HG03439 (cell line): Measurements from ENCODE around the gene KIF13A.
"Not testable (repeated sequence)": the region's sequence is repeated elsewhere in the genome, so short reads cannot be mapped to it uniquely, and the experiment has no call there.

Experiments used
- ATAC-seq: cut with Tn5 transposase; IDR thresholded peaks from one replicate; pipeline ENCODE4 v1.9.1; 2021; ENCODE audit warnings: mild to moderate bottlenecking, moderate library complexity; ENCODE audit not compliant: unreplicated experiment

Gene KIF13A

GRCh38 chr6:17904491-17905120, 82.8 kb downstream of the KIF13A start:
- no peak for ATAC-seq

GRCh38 chr6:17902974-17903373, 84.5 kb downstream of the KIF13A start:
- ATAC-seq, result no peak

DNA sequence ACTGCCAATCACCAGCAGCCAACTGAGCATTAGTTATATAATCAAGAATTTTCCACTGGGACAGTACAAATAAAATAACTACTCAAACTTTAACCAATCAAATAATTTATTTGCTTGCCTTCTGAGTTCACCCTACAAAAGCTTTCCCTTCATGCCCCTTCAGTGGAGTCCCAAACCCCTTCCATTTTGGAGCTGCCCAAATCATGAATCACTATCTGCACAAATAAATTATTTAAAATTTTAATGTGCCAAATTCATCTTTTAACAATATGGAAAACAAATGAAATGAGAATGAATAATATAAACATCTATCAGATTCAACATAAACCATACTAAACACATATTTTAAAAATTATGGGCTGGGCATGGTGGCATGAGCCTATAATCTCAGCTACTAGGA, 85.9 kb downstream of the KIF13A start:
- no peak for ATAC-seq

GRCh38 chr6:17900011-17900410, 87.4 kb downstream of the KIF13A start:
- ATAC-seq, result no peak

DNA sequence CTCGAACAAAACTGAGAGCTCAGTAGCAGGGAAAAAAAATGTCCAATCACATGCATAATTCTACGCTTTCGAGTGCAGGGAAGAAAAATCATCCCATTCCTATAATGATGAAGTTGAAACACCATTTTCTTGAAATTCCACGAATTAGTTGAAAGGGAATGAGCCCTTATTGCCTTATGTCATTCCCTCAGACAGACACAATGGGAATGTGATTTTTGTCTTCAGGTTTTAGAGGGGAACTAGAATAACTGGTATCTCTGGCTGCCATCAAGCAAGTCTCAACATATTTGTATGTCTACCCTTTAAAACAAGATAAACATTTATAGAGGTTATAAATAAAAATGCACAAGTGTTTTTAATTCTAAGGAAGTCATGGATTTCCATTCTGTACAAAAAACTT, 87.9 kb downstream of the KIF13A start:
- ATAC-seq, result no peak

DNA sequence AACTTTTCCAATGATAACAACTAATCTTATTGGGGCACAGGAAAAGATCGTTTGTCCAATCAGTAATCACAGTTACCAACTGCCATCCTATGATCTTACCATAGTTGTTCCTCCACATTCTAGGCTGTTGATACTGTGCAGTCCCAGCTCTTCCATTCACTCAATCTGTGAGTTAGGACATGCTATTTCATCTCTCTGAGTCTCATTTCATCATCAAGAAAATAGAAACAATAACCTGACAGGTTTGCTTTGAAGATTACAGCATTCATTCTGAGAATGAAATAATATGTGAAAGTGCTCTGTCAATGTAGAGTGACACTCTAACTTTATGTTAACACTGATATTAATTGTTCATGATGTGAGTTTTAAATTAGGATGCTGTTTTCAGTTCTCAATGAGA, 89.8 kb downstream of the KIF13A start:
- ATAC-seq, result no peak

DNA sequence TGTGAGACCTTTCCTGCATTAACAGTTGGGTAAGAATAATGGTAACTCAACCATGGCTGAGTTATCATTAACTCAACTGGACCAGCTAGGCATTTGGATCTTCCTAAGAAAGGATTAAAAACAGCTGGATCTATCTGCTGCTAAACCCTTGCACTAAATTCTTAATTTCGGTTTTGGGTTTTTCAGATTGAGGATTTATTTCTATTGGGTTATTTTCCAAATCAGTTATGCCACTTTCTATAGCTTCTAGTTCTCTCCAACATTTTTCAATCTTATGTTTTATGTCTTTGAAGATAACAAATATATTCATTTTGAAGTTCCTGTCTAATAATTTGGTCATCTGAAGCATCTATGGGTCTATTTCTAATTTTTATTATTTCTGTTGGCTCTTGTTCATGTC, 92.5 kb downstream of the KIF13A start:
- ATAC-seq, result no peak

DNA sequence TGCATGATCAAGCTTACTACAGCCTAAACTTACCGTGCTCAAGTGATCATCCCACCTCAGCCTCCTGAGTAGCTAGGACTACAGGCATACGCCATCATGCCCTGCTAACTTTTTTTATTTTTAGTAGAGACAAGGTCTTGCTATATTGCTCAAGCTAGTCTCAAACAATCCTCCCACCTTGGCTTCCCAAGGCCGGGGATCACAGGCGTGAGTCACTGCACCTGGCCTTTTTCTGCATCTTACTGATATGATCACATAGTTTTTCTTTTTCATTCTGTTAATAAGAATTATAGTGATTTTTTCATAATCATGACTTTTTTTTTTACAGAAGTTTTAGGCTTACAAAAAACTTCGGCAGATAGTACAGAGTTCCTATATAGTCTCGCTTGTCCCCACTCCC, 93.2 kb downstream of the KIF13A start:
- ATAC-seq, result no peak

DNA sequence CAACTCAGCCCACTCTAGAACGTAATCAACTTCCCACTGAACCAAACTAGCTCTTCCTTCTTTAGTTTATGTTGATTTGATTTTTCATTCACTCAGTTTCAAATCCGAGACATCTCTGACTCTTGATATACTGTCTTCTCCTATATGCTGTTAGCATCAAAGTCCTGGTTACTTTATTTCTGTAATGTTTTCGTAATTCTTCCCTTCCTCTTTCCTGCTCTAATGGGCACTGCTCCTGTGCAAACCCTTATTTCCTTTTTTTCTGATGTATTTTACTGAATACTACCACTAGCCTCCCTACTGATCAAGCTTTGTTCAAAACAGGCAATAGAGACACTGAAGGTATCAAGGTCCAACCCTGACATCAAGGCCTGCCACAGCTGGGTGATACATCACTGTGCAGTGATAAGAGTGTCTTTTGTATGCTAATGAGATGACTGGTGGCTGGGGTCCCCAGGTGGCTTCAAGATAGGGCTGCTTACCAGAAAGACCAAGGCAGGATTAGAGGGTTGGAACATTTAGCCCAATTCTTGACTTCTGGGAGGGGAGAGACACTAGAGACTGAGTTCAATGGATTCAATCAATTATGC, 95.2 kb downstream of the KIF13A start:
- no peak for ATAC-seq

GRCh38 chr6:17890309-17890708, 97.1 kb downstream of the KIF13A start:
- ATAC-seq, result no peak

DNA sequence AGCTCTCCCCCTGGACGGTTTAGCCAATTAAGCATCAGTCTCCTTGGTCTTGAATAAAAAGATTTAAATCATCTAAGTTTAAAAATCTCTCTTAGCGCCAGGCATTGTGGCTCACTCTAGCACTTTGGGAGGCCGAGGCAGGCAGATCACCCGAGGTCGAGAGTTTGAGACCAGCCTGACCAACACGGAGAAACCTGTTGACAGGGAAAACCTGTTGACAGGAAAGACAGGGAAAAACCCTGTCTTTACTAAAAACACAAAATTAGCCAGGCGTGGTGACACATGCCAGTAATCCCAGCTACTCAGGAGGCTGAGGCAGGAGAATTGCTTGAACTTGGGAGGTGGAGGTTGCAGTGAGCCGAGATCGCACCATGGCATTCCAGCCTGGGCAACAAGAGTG, 97.7 kb downstream of the KIF13A start:
- ATAC-seq, result not testable (repeated sequence)

DNA sequence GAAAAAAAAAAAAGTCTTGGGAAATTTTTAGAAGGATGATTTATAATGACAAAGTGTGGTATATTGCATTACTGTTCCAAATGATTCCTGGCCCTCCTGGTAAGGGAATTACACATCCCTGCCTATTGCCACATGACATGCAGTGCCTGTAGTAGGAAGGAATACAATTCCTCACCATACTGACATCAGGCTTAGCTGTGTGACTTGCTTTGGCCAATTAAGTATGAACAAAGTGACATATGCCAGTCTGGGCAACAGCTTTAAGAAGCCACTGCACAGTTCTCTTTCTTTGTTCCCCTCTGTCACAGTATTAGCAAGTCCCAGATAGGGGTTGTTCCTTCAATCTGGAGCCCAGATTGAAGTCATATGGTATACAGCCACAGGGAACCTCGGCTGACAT, 100.5 kb downstream of the KIF13A start:
- no peak for ATAC-seq

DNA sequence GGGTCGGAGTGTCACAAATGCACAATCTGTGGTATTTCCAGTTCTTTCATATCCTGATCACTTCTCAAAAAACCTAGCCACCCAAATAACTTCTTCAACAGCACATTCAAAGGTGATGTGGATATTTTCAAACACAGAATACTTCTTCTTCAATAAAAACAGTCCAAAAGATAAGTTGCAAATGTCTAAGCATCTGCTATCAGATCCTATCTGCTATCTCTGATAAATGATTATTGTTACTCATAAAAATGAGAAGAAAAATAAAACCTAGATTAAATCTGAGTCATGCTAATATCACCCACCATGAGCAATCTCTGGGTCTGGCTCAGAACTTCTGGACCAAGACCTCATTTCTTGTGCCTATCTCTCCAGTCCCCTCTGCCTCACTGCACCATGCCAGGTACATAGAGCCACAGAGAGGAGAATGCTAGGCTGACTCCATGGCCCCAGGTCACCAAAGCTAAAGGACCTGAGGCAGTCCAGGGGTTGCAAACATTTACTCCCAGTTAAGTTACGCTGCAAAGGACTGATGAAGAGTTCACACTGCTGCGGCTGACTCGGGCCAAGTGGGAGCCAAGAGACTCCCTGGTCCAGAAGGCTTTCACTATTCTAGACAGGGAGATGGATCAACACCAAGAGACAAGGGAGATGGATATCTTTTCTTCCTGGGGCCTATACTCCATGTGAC, 101.4 kb downstream of the KIF13A start:
- no peak for ATAC-seq

DNA sequence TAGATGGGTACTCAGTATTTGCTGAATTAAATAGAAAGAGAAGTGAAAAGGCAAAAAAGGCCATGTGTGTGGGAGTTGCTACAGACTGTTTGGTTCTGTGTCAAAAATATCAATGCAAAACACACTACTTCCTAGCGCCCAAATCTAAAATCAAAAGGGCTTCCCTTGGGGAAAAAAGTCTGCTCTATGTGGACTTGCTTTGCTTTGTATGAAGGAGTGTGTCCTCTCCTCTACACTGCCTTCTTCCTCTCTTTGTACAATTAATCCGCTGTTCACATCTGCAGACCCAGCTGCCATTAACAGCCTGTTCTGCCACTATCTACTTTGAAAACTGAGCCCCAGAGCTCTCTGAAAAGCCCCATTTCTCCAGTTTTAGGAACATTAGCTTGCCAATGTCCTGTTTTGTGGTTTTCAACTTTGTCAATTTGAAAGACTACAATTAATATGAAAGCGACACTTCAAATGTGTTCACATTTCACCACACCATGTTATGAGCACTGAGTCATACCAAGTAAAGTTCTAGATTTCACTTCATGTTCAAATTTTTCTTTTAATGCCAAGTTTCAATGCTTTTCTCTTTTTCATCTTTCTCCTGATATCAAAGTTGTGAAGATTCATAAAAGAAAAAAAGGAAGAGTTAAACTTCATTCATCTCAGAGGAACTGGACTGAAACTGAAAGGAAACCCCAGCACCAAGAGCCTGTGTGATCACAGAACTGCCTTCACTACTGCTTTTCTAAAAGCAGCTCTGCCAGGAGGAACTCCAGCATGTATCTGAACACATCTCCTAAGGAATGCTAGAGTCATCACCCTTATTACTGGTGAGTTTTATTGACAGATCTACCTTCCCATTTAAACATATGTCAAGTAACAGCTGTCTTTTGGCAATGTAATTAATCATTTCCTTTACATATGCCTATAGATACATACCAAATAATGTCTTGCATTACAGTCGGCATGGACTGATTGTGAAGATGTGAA, 102.6 kb downstream of the KIF13A start:
- ATAC-seq, result peak; percentile 92

DNA sequence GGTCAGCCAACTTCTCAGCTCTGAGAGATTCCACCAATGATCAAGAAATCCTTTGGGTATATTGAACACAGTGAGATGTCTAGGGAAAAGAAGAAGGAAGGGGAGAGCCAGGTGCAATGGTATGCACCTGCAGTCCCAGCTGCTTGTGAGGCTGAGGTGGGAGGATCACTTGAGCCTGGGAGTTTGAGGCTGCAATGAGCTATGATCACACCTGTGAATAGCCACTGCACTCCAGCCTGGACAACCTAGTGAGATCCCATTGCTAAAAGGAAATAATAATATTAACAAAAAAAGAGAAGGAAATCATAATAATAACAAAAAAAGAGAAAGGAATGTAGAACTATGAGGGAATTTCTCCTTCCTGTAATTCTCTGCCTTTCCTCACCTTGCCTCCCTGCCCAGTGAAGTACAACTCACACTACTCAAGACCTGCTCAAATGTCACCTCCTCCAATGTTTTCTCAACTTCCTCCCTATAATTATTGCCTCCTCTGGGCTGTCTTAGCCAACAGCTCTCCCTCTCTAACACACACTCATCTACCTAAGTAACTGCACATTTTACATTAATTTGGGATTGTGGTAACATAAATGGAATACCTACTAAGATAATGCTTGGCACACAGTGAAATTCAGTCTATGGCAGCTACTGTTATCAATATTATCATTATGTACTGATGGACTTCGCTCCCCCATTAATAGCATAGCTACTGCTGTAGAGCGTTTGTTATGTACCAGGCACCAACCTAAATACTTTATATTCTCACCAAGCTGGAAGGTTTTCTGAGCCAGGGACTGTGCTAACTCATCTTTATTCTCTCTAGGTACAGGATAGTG, 103.6 kb downstream of the KIF13A start:
- no peak for ATAC-seq

DNA sequence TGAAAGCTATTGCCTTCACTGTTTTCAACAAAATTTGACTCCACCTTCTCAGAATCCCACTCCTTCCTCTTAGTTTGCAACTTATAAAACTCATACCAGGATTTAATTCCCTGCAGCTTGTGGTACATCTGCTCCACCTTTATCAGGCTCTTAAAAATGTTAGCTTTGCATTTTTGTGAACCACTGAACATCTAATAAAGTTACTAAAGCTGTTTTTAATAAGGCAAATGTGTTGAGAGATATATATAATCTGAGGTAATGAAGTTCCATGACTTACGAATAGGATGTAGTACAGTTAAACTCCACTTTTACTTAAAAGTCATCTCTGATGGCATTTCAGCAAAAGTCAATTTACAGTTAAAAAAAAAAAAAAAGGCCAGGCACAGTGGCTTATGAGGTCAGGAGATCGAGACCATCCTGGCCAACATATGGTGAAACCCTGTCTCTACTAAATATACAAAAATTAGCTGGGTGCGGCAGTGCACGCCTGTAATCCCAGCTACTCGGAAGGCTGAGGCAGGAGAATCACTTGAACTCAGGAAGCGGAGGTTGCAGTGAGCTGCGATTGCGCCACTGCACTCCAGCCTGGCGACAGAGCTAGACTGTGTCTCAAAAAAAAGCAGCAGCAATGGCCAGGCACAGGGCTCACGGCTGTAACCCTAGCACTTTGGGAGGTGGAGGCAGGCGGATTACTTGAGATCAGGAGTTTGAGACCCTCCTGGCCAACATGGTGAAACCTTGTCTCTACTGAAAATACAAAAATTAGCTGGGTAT, 106.2 kb downstream of the KIF13A start:
- ATAC-seq, result no peak

GRCh38 chr6:17879184-17879583, 108.3 kb downstream of the KIF13A start:
- ATAC-seq, result no peak

- ATAC-seq, result no peak
These were observed 108.7 kb downstream of the KIF13A start for GRCh38 chr6:17878734-17879133.

DNA sequence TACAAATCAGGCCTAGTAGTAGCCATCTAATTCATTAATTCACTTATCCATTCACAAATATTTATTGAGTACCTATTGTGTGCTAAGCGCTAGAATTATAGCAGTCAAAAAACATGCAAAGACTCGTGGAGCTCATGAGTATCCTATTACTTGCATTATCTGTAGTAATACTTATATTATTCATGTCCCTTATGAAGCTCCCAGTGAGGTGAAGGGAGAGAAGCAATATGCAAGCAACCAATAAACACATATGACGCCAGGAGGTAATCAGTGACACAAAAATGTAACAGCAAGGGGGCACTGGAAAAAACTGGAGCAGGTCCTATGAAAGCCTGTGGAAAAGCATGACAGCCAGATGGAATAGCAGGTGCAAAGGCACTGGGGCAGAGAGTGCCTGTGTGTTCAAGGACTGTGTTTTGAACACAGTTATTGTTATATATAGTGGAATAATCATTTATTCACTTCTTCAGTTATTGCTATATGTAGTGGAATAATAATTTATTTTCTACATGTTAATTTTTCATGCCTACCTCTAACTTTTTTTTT, 109.5 kb downstream of the KIF13A start:
- no peak for ATAC-seq
